Measurements from ENCODE around the gene GNGT1.

GRCh38 chr7:93897680-93898079 is 8.7 kb upstream of the GNGT1 start:
- TF ChIP-seq POLR2AphosphoS2 (conservative IDR thresholded peaks at IDR 0.05; ENCODE audit: low read length) (no peak), SMC3 (IDR thresholded peaks at IDR 0.05) (no peak), RAD21 (conservative IDR thresholded peaks at IDR 0.05 in 1 of 2, IDR thresholded peaks at IDR 0.05 in 1 of 2) (no peak)
- TF ChIP-seq, protein P1, sequence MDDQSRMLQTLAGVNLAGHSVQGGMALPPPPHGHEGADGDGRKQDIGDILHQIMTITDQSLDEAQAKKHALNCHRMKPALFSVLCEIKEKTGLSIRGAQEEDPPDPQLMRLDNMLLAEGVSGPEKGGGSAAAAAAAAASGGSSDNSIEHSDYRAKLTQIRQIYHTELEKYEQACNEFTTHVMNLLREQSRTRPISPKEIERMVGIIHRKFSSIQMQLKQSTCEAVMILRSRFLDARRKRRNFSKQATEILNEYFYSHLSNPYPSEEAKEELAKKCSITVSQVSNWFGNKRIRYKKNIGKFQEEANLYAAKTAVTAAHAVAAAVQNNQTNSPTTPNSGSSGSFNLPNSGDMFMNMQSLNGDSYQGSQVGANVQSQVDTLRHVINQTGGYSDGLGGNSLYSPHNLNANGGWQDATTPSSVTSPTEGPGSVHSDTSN (IDR thresholded peaks at IDR 0.05), result no peak

Data from A549 (cell line).